SK-N-SH treated with all-trans-retinoic acid at 6 μM for 48 hours (cell line): ENCODE data around the gene URB1.

Source experiments
- OSR1 ChIP-seq: fragments of 250-450 bp; sonication (Bioruptor Pico); IDR thresholded peaks from 2 replicates; pipeline ENCODE4 v1.8.0; 2022; ENCODE audit warnings: moderate library complexity, mild to moderate bottlenecking, inconsistent platforms
- ZFP3 ChIP-seq: fragments of 250-450 bp; sonication (Bioruptor Pico); IDR thresholded peaks from 2 replicates; pipeline ENCODE4 v1.5.0; 2020; ENCODE audit warnings: mild to moderate bottlenecking, moderate library complexity
- ZFP30 ChIP-seq: fragments of 450-650 bp; formaldehyde crosslinking; IDR thresholded peaks from 2 replicates; pipeline ENCODE4 v1.5.0; 2022; ENCODE audit warnings: mild to moderate bottlenecking, moderate library complexity
- ZNF565 ChIP-seq: fragments of 450-650 bp; formaldehyde crosslinking; conservative IDR thresholded peaks from 2 replicates; pipeline ENCODE4 v1.5.0; 2020; ENCODE audit warnings: low read depth, mild to moderate bottlenecking, moderate library complexity
- ZNF8 ChIP-seq: fragments of 450-650 bp; formaldehyde crosslinking; IDR thresholded peaks from 2 replicates; pipeline ENCODE4 v1.5.0; 2020; ENCODE audit warnings: mild to moderate bottlenecking, moderate library complexity
- TF ChIP-seq, protein P1 (sequence below): fragments of 250-450 bp; sonication (Bioruptor Pico); IDR thresholded peaks from 2 replicates; pipeline ENCODE4 v1.8.0; 2020; ENCODE audit warnings: mild to moderate bottlenecking, moderate library complexity, borderline replicate concordance

DNA sequence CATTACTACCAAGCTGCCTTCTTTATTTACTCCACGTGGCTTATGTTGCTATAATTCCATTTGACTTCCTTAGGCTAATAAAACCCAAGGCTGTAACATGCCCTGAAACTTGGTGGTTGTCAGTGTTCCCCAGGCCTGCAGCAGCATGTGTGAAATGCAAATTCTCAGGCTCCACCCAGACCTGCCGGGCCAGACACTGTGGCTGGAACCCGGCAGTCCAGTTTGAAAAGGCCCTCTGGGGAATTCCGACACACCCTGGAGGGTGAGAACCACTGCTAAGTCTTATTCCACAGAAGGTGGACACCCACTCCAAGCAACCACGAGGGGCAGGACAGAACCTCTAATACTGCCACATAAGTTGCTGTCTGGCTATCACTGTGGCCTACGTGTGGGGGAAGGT, 41.4 kb downstream of the URB1 start:
- TF ChIP-seq ZNF565 (CRISPR knock-in tag): no peak
- TF ChIP-seq, protein P1, sequence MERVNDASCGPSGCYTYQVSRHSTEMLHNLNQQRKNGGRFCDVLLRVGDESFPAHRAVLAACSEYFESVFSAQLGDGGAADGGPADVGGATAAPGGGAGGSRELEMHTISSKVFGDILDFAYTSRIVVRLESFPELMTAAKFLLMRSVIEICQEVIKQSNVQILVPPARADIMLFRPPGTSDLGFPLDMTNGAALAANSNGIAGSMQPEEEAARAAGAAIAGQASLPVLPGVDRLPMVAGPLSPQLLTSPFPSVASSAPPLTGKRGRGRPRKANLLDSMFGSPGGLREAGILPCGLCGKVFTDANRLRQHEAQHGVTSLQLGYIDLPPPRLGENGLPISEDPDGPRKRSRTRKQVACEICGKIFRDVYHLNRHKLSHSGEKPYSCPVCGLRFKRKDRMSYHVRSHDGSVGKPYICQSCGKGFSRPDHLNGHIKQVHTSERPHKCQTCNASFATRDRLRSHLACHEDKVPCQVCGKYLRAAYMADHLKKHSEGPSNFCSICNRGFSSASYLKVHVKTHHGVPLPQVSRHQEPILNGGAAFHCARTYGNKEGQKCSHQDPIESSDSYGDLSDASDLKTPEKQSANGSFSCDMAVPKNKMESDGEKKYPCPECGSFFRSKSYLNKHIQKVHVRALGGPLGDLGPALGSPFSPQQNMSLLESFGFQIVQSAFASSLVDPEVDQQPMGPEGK: no peak
- no peak for TF ChIP-seq OSR1 (CRISPR knock-in tag)
- TF ChIP-seq ZNF8 (CRISPR knock-in tag): no peak
- TF ChIP-seq ZFP3: no peak
- no peak for TF ChIP-seq ZFP30 (CRISPR knock-in tag)
